Vagina (tissue), 2 donors: Measurements from ENCODE around the gene IGHMBP2. TPM values are rescaled to one million over a fixed set of nuclear protein-coding genes. Genes with fewer than 3 reads are reported as not detected.

Experiments
- DNase-seq, 2 donors: peaks; one replicate each; pipeline ENCODE4 v3.0.0-alpha.2; 2017; ENCODE audit errors: extremely low spot score in 2 of 2
- H3K27ac ChIP-seq: fragments of 200-600 bp; sonication (generic); one replicate; pipeline ENCODE4 v1.5.1; 2019
- H3K27me3 ChIP-seq: fragments of 200-600 bp; sonication (generic); one replicate; pipeline ENCODE4 v1.5.1; 2019
- H3K36me3 ChIP-seq, 2 donors: fragments of 200-600 bp; sonication (generic); one replicate each; pipeline ENCODE4 v1.5.1; 2017 to 2019
- H3K4me1 ChIP-seq: fragments of 200-600 bp; sonication (generic); one replicate; pipeline ENCODE4 v1.5.1; 2019
- H3K4me3 ChIP-seq, 2 donors: fragments of 200-600 bp; sonication (generic); 1 replicate in 1 of 2; 2 replicates in 1 of 2; pipeline ENCODE4 v1.5.1; 2016 to 2019
- H3K9me3 ChIP-seq: fragments of 200-600 bp; sonication (generic); one replicate; pipeline ENCODE4 v1.5.1; 2019
- POLR2A ChIP-seq, 2 donors: fragments of 450-650 bp; IDR thresholded peaks; one replicate each; pipeline ENCODE4 v1.6.1; 2017; ENCODE audit warnings: antibody characterized with exemption in 2 of 2, mild to moderate bottlenecking in 2 of 2, moderate library complexity in 2 of 2
- POLR2AphosphoS5 ChIP-seq, 2 donors: sonication (generic); formaldehyde crosslinking; IDR thresholded peaks; one replicate each; pipeline ENCODE4 v1.9.0; 2017; ENCODE audit warnings: antibody characterized with exemption in 2 of 2, mild to moderate bottlenecking in 2 of 2, low read depth in 1 of 2; ENCODE audit not compliant: insufficient read depth in 1 of 2
- intact Hi-C: fragments of 100-400 bp; cut with DNase I; formaldehyde crosslinking; loops from one replicate; pipeline ENCODE4 v1.15.1; 2023
- total RNA-seq: library from RNA; depleted of rRNA; stranded (reverse); fragments of >200 nt; gene quantifications from one replicate; pipeline ENCODE4 v1.2.3, GENCODE V29; 2016
- TF ChIP-seq, protein P1 (sequence below), 3 experiments: fragments of 450-650 bp in 2 of 3; fragments of 200-600 bp in 1 of 3; sonication (generic) in 1 of 3; IDR thresholded peaks; one replicate each; pipeline ENCODE4 v1.5.1; 2017 to 2019; ENCODE audit warnings: antibody characterized with exemption in 3 of 3, mild to moderate bottlenecking in 2 of 3, moderate library complexity in 2 of 3

Gene IGHMBP2
- total RNA-seq, 1 donor from 2014 or later: 8.3 TPM

GRCh38 chr11:68988491-68988890, 84.8 kb downstream of the IGHMBP2 start:
- no peaks in the 10 kb centered on the region for H3K27me3 ChIP-seq
- no peak overlapping the region for H3K27ac ChIP-seq
- no peaks in the 10 kb centered on the region for H3K36me3 ChIP-seq
- H3K9me3 ChIP-seq: no peaks in the 10 kb centered on the region
- no peaks in the 10 kb centered on the region for H3K4me1 ChIP-seq
- H3K4me3 ChIP-seq: no peak overlapping the region
- intact Hi-C loops: no loop called here
- DNase-seq: no peak
- TF ChIP-seq, protein P1, sequence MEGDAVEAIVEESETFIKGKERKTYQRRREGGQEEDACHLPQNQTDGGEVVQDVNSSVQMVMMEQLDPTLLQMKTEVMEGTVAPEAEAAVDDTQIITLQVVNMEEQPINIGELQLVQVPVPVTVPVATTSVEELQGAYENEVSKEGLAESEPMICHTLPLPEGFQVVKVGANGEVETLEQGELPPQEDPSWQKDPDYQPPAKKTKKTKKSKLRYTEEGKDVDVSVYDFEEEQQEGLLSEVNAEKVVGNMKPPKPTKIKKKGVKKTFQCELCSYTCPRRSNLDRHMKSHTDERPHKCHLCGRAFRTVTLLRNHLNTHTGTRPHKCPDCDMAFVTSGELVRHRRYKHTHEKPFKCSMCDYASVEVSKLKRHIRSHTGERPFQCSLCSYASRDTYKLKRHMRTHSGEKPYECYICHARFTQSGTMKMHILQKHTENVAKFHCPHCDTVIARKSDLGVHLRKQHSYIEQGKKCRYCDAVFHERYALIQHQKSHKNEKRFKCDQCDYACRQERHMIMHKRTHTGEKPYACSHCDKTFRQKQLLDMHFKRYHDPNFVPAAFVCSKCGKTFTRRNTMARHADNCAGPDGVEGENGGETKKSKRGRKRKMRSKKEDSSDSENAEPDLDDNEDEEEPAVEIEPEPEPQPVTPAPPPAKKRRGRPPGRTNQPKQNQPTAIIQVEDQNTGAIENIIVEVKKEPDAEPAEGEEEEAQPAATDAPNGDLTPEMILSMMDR (IDR thresholded peaks at IDR 0.05): no peak
- TF ChIP-seq POLR2AphosphoS5 (IDR thresholded peaks at IDR 0.05; ENCODE audit: insufficient read depth in 1 of 2, low read depth in 1 of 2) (no peak), POLR2A (IDR thresholded peaks at IDR 0.05) (no peak)

Other genes with a start within 250 kb of the IGHMBP2 start
- 15.7 TPM for gene GAL, start 219.3 kb upstream of the IGHMBP2 start, total RNA-seq
- 8.3 TPM for gene TESMIN, start 152.4 kb upstream of the IGHMBP2 start, total RNA-seq
- 80.8 TPM for gene CPT1A, start 62.0 kb upstream of the IGHMBP2 start, total RNA-seq
- 68.5 TPM for gene MRPL21, start 59 bp upstream of the IGHMBP2 start, total RNA-seq
- not detected for gene MRGPRD, start 77.1 kb downstream of the IGHMBP2 start, total RNA-seq
- 84.5 TPM for gene MRGPRF, start 109.4 kb downstream of the IGHMBP2 start, total RNA-seq
- gene TPCN2, start 145.0 kb downstream of the IGHMBP2 start, total RNA-seq: 21.1 TPM